BLaER1 treated with 17β-estradiol and CSF1 and Interleukin-3, amounts not matched to agents 10 nM and 100 nM (cell line): ENCODE data around the gene ADAMTS16.

Experiments
- H3K27ac ChIP-seq, 11 experiments: shearing (Covaris generic); formaldehyde crosslinking; 2 replicates each; pipeline ENCODE4 v1.8.1; 2022
- H3K27me3 ChIP-seq, 11 experiments: shearing (Covaris generic); formaldehyde crosslinking; 2 replicates each; pipeline ENCODE4 v1.8.1; 2022
- H3K36me3 ChIP-seq, 11 experiments: shearing (Covaris generic); formaldehyde crosslinking; 2 replicates each; pipeline ENCODE4 v1.8.1; 2022
- H3K4me1 ChIP-seq, 10 experiments: shearing (Covaris generic); formaldehyde crosslinking; 2 replicates each; pipeline ENCODE4 v1.8.1; 2022
- H3K4me2 ChIP-seq, 11 experiments: shearing (Covaris generic); formaldehyde crosslinking; 2 replicates each; pipeline ENCODE4 v1.8.1; 2022
- H3K4me3 ChIP-seq, 10 experiments: shearing (Covaris generic); formaldehyde crosslinking; 2 replicates each; pipeline ENCODE4 v1.8.1; 2022
- H3K9ac ChIP-seq, 11 experiments: shearing (Covaris generic); formaldehyde crosslinking; 2 replicates each; pipeline ENCODE4 v1.8.1; 2022
- H3K9me3 ChIP-seq, 11 experiments: shearing (Covaris generic); formaldehyde crosslinking; replicated peaks in 1 of 11; 2 replicates each; pipeline ENCODE4 v1.8.1; 2022
- H4K20me1 ChIP-seq, 11 experiments: shearing (Covaris generic); formaldehyde crosslinking; 2 replicates each; pipeline ENCODE4 v1.8.1; 2022
- Cebpa-rat ChIP-seq, 11 experiments: shearing (Covaris generic); IDR thresholded peaks; 2 replicates each; pipeline ENCODE4 v1.8.1; 2022

ADAMTS16 gene

GRCh38 chr5:5304361-5305020 is 164.4 kb downstream of the ADAMTS16 start:
- H3K4me1 ChIP-seq, result peaks cover 0 to 5% (median 0%) of the 10 kb centered on the region in 10 experiments; a peak in 1 of 20 replicates
- no peak overlapping the region for H3K9ac ChIP-seq
- H3K27me3 ChIP-seq, result no peaks in the 10 kb centered on the region
- H3K36me3 ChIP-seq, result no peaks in the 10 kb centered on the region
- H4K20me1 ChIP-seq, result no peaks in the 10 kb centered on the region; a peak in 1 of 22 replicates
- H3K4me2 ChIP-seq, result no peak overlapping the region
- TF ChIP-seq Cebpa-rat (IDR thresholded peaks at IDR 0.05), result no peak
- H3K27ac ChIP-seq, result no peak overlapping the region
- peaks cover 17 to 31% (median 25%) of the 10 kb centered on the region in 11 experiments for H3K9me3 ChIP-seq
- H3K4me3 ChIP-seq, result no peak overlapping the region

GRCh38 chr5:5306696-5307095 is 166.6 kb downstream of the ADAMTS16 start:
- H3K9ac ChIP-seq, result no peak overlapping the region
- H3K4me3 ChIP-seq, result no peak overlapping the region
- H3K27me3 ChIP-seq, result no peaks in the 10 kb centered on the region
- no peak for TF ChIP-seq Cebpa-rat (IDR thresholded peaks at IDR 0.05)
- peaks cover 7 to 20% (median 17%) of the 10 kb centered on the region in 11 experiments for H3K9me3 ChIP-seq
- no peak overlapping the region for H3K4me2 ChIP-seq
- H3K4me1 ChIP-seq, result peaks cover 0 to 5% (median 0%) of the 10 kb centered on the region in 10 experiments; a peak in 1 of 20 replicates
- H3K36me3 ChIP-seq, result no peaks in the 10 kb centered on the region
- no peaks in the 10 kb centered on the region; a peak in 1 of 22 replicates for H4K20me1 ChIP-seq
- no peak overlapping the region for H3K27ac ChIP-seq

- peaks cover 0 to 4% (median 2%) of the 10 kb centered on the region in 11 experiments; a peak in 5 of 22 replicates for H3K9me3 ChIP-seq
- H3K27ac ChIP-seq, result no peak overlapping the region
- H3K4me1 ChIP-seq, result peaks cover 0 to 5% (median 0%) of the 10 kb centered on the region in 10 experiments; a peak in 2 of 20 replicates
- no peaks in the 10 kb centered on the region; a peak in 1 of 22 replicates for H4K20me1 ChIP-seq
- no peak overlapping the region for H3K4me2 ChIP-seq
- no peak for TF ChIP-seq Cebpa-rat (IDR thresholded peaks at IDR 0.05)
- H3K27me3 ChIP-seq, result no peaks in the 10 kb centered on the region
- H3K9ac ChIP-seq, result no peak overlapping the region
- no peak overlapping the region for H3K4me3 ChIP-seq
- H3K36me3 ChIP-seq, result no peaks in the 10 kb centered on the region
Measured at GRCh38 chr5:5308319-5308718, 168.2 kb downstream of the ADAMTS16 start.

GRCh38 chr5:5309645-5310044 is 169.5 kb downstream of the ADAMTS16 start:
- H3K36me3 ChIP-seq, result no peaks in the 10 kb centered on the region
- no peaks in the 10 kb centered on the region for H4K20me1 ChIP-seq
- H3K27me3 ChIP-seq, result no peaks in the 10 kb centered on the region
- TF ChIP-seq Cebpa-rat (IDR thresholded peaks at IDR 0.05), result no peak
- 0 out of 22 replicates have a peak, but pooled peaks cover 0 to 1% (median 0%) of the 10 kb centered on the region in 11 experiments for H3K9me3 ChIP-seq
- no peak overlapping the region for H3K4me2 ChIP-seq
- peaks cover 0 to 5% (median 0%) of the 10 kb centered on the region in 10 experiments; a peak in 2 of 20 replicates for H3K4me1 ChIP-seq
- no peak overlapping the region for H3K4me3 ChIP-seq
- no peak overlapping the region for H3K27ac ChIP-seq
- no peak overlapping the region for H3K9ac ChIP-seq

GRCh38 chr5:5313101-5313635 is 173.0 kb downstream of the ADAMTS16 start:
- H3K4me1 ChIP-seq, result peaks cover 0 to 4% (median 0%) of the 10 kb centered on the region in 10 experiments; a peak in 1 of 20 replicates
- no peak overlapping the region for H3K4me2 ChIP-seq
- H3K27ac ChIP-seq, result no peak overlapping the region
- 0 out of 22 replicates have a peak, but pooled peaks cover 0 to 9% (median 0%) of the 10 kb centered on the region in 11 experiments for H3K9me3 ChIP-seq
- no peak overlapping the region for H3K9ac ChIP-seq
- H3K36me3 ChIP-seq, result no peaks in the 10 kb centered on the region
- no peak for TF ChIP-seq Cebpa-rat (IDR thresholded peaks at IDR 0.05)
- no peak overlapping the region for H3K4me3 ChIP-seq
- H4K20me1 ChIP-seq, result no peaks in the 10 kb centered on the region
- no peaks in the 10 kb centered on the region for H3K27me3 ChIP-seq

GRCh38 chr5:5314166-5314565 is 174.0 kb downstream of the ADAMTS16 start:
- no peak overlapping the region for H3K4me3 ChIP-seq
- peaks cover 0 to 4% (median 0%) of the 10 kb centered on the region in 10 experiments; a peak in 1 of 20 replicates for H3K4me1 ChIP-seq

GRCh38 chr5:5314626-5315025 is 174.5 kb downstream of the ADAMTS16 start:
- Histone ChIP-seq H3K9me3 (0 out of 22 replicates have a peak, but pooled peaks cover 0 to 9% (median 0%) of the 10 kb centered on the region in 11 experiments), H3K27me3 (no peaks in the 10 kb centered on the region), H3K27ac (no peak overlapping the region), H3K36me3 (no peaks in the 10 kb centered on the region), H3K9ac (no peak overlapping the region), H3K4me1 (peaks cover 0 to 4% (median 0%) of the 10 kb centered on the region in 10 experiments; a peak in 1 of 20 replicates), H4K20me1 (no peaks in the 10 kb centered on the region), H3K4me2 (no peak overlapping the region), H3K4me3 (no peak overlapping the region)
- no peak for TF ChIP-seq Cebpa-rat (IDR thresholded peaks at IDR 0.05)

More at GRCh38 chr5:5314166-5314565, 174.0 kb downstream of the ADAMTS16 start:
- Histone ChIP-seq H3K4me2 (no peak overlapping the region), H3K9me3 (0 out of 22 replicates have a peak, but pooled peaks cover 0 to 9% (median 0%) of the 10 kb centered on the region in 11 experiments), H3K9ac (no peak overlapping the region), H4K20me1 (no peaks in the 10 kb centered on the region), H3K27me3 (no peaks in the 10 kb centered on the region), H3K36me3 (no peaks in the 10 kb centered on the region), H3K27ac (no peak overlapping the region)
- no peak for TF ChIP-seq Cebpa-rat (IDR thresholded peaks at IDR 0.05)

- H3K4me1 ChIP-seq, result peaks cover 0 to 4% (median 0%) of the 10 kb centered on the region in 10 experiments; a peak in 1 of 20 replicates
- no peak overlapping the region for H3K27ac ChIP-seq
- no peak for TF ChIP-seq Cebpa-rat (IDR thresholded peaks at IDR 0.05)
- no peaks in the 10 kb centered on the region for H4K20me1 ChIP-seq
- no peak overlapping the region for H3K9ac ChIP-seq
- no peak overlapping the region for H3K4me3 ChIP-seq
- no peaks in the 10 kb centered on the region for H3K27me3 ChIP-seq
- 0 out of 22 replicates have a peak, but pooled peaks cover 0 to 9% (median 0%) of the 10 kb centered on the region in 11 experiments for H3K9me3 ChIP-seq
- H3K4me2 ChIP-seq, result no peak overlapping the region
- no peaks in the 10 kb centered on the region for H3K36me3 ChIP-seq
Measured at GRCh38 chr5:5315068-5315980, 175.2 kb downstream of the ADAMTS16 start.
